Body of pancreas (tissue), 4 donors: ENCODE results near the gene ANKRD13B.

Experiments used
- CTCF ChIP-seq, 7 experiments: fragments of 450-650 bp in 4 of 7; fragments of 200-600 bp in 3 of 7; sonication (generic) in 3 of 7; IDR thresholded peaks; one replicate each; pipeline ENCODE4 v1.5.1; 2016 to 2019; ENCODE audit warnings: antibody characterized with exemption in 7 of 7
- POLR2A ChIP-seq, 3 donors: fragments of 450-650 bp; IDR thresholded peaks; one replicate each; pipeline ENCODE4 v1.6.1; 2016; ENCODE audit warnings: antibody characterized with exemption in 3 of 3, mild to moderate bottlenecking in 2 of 3

DNA sequence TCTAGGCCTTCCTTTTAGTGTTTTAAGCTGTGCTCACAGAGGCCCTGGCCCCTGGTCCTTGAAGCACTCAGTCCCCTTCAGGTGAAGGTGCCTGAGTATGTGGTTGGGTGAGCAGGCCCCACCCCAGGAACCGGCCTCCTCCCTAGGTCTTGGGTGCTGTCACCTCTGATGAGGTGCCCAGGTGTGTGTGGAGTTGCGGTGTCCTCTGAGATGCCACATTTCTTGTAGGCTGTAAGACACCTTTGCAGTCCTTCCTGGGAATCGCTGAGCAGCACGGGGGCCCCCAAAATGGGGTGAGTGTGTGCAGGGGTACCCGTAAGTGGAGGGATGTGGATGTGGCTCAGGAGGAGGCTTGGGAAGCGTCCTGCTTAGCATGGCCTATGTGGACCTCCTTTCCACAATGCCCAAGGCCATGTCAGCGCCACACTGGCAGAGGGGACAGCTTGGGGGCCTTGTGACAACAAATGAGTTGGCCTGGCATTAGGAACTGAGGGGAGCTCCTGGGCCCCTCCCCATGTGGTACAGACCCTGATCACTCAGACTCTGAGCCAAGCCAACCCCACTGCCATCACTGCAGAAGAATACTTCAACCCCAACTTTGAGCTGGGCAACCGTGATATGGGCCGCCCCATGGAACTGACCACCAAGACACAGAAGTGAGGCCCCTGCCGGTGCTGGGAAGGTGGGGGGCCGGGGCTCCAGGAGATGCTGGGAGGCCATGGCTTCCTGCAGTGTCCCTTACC, 18.6 kb downstream of the ANKRD13B start:
- TF ChIP-seq CTCF (IDR thresholded peaks at IDR 0.05), result no peak
- no peak for TF ChIP-seq POLR2A (IDR thresholded peaks at IDR 0.05)
